Endothelial cell of coronary artery (primary cell): ENCODE measurements around the gene THRA. TPM values are rescaled to one million over a fixed set of nuclear protein-coding genes. Genes with fewer than 3 reads are reported as not detected.

Experiments
- total RNA-seq: library from RNA; depleted of rRNA; stranded (reverse); fragments of >200 nt; gene quantifications from 2 replicates; pipeline ENCODE4 v1.2.3, GENCODE V29; 2014

The THRA gene, protein sequence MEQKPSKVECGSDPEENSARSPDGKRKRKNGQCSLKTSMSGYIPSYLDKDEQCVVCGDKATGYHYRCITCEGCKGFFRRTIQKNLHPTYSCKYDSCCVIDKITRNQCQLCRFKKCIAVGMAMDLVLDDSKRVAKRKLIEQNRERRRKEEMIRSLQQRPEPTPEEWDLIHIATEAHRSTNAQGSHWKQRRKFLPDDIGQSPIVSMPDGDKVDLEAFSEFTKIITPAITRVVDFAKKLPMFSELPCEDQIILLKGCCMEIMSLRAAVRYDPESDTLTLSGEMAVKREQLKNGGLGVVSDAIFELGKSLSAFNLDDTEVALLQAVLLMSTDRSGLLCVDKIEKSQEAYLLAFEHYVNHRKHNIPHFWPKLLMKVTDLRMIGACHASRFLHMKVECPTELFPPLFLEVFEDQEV
- 13.2 and 20.2 TPM in 2 replicates for total RNA-seq

DNA sequence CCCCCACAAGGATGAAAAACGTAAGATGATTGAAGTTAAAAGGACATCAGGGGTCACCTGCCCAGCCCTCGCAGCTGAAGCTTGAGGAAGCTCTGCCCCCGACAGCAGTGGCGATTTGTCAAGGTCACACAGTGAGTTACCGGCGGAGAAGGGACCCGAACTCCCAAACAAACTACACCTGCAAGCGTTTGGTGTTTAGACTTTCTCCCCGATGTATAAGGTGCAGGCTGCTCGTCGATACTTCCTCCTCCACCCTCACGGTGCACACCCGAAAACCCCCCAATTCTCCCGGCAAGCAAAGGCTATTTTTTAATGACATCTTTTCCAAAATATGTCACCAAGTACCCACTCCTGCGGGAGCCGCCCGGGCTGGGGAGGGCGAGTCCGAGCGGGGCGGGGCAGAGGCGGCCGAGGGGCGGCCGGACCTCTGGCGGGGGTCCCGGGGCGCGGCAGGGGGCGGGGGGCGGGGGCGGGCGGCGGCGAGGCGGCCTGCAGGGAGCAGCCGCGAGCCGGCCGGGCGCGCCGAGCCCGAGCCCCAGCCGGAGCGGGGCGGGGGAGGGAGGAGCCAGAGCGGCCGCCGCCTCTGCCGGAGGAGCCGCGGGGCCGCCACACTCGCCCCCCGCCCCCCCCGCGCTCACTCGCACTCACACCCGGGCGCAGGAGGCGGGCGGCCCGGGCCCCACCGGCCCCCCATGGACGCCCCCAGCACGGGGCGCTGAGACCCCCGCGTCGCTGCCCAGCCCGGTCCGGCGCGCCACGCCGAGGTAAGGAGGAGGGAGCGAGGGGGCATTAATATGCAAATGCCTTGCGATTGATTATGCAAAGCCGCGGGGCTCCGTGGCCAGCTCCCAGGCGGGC lies at the start of gene THRA:
THRA (plus strand) TSS at position 637 of the 858 bp plus-strand sequence. CDS start 11,524 bp downstream, outside the sequence.

DNA sequence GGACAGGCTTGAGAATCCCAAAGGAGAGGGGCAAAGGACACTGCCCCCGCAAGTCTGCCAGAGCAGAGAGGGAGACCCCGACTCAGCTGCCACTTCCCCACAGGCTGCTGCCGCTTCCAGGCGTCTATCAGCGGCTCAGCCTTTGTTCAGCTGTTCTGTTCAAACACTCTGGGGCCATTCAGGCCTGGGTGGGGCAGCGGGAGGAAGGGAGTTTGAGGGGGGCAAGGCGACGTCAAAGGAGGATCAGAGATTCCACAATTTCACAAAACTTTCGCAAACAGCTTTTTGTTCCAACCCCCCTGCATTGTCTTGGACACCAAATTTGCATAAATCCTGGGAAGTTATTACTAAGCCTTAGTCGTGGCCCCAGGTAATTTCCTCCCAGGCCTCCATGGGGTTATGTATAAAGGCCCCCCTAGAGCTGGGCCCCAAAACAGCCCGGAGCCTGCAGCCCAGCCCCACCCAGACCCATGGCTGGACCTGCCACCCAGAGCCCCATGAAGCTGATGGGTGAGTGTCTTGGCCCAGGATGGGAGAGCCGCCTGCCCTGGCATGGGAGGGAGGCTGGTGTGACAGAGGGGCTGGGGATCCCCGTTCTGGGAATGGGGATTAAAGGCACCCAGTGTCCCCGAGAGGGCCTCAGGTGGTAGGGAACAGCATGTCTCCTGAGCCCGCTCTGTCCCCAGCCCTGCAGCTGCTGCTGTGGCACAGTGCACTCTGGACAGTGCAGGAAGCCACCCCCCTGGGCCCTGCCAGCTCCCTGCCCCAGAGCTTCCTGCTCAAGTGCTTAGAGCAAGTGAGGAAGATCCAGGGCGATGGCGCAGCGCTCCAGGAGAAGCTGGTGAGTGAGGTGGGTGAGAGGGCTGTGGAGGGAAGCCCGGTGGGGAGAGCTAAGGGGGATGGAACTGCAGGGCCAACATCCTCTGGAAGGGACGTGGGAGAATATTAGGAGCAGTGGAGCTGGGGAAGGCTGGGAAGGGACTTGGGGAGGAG lies 47.5 kb upstream of the THRA start, which contains the start of gene CSF3:
CSF3 (plus strand) TSS at position 436 of the 993 bp plus-strand sequence; CDS start at position 471, 35 bp downstream.

DNA sequence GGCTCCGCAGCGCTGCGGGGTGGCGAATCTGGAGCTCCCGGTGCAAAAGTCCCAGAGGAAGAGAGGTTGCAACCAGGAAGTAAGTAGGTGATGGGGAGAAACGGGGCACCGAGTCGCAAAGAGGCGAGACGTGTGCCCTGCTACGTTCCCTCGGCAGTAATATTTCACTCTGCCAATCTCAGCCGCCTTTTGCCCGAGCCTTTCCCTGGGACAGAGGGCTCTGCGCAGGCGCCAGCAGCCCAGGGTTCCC lies 37.6 kb downstream of the THRA start, which contains the start of gene NR1D1:
NR1D1 (minus strand) TSS at position 171 of the 250 bp plus-strand sequence. CDS start 495 bp downstream, outside the sequence.

GRCh38 chr17:40121181-40122135 lies 58.7 kb downstream of the THRA start, which contains the start of gene MSL1:
Gene MSL1, plus strand, starts transcription at chr17:40121971. Its CDS starts 642 bp downstream, at chr17:40122613.

Other genes starting within 250 kb of the THRA start
- not detected in 2 replicates for gene IKZF3, start 198.7 kb upstream of the THRA start, total RNA-seq
- gene ZPBP2, start 194.8 kb upstream of the THRA start, total RNA-seq = not detected in 2 replicates
- 1.4 and 7.1 TPM in 2 replicates for gene GSDMB, start 144.3 kb upstream of the THRA start, total RNA-seq
- gene ORMDL3, start 135.4 kb upstream of the THRA start, total RNA-seq = 22.4 and 35.8 TPM in 2 replicates
- not detected in 2 replicates for gene LRRC3C, start 135.2 kb upstream of the THRA start, total RNA-seq
- gene GSDMA, start 100.0 kb upstream of the THRA start, total RNA-seq = not detected in 2 replicates
- gene PSMD3, start 82.2 kb upstream of the THRA start, total RNA-seq = 90.3 and 118 TPM in 2 replicates
- gene CSF3, start 47.5 kb upstream of the THRA start, total RNA-seq = 0.47 and 1.5 TPM in 2 replicates
- 37.1 and 41.1 TPM in 2 replicates for gene MED24, start 8.6 kb upstream of the THRA start, total RNA-seq
- 0.54 and 0.75 TPM in 2 replicates for gene NR1D1, start 37.6 kb downstream of the THRA start, total RNA-seq
- gene MSL1, start 59.0 kb downstream of the THRA start, total RNA-seq = 33.3 and 40.9 TPM in 2 replicates
- 22.2 and 28.4 TPM in 2 replicates for gene CASC3, start 77.6 kb downstream of the THRA start, total RNA-seq
- 0.99 and 1.3 TPM in 2 replicates for gene RAPGEFL1, start 114.5 kb downstream of the THRA start, total RNA-seq
- 5.7 and 7.8 TPM in 2 replicates for gene WIPF2, start 156.3 kb downstream of the THRA start, total RNA-seq
- 8.6 and 19.4 TPM in 2 replicates for gene CDC6, start 224.9 kb downstream of the THRA start, total RNA-seq
- 7.6 and 11.5 TPM in 2 replicates for gene RARA, start 246.2 kb downstream of the THRA start, total RNA-seq